ENCODE measurements around the gene AQP12B.

Gene AQP12B

GRCh38 chr2:240721596-240722180 is 39.0 kb upstream of the AQP12B start:
- H3K27ac ChIP-seq: no peak overlapping the region
- TF ChIP-seq ZFX (IDR thresholded peaks at IDR 0.05; ENCODE audit: borderline replicate concordance) (no peak), CTCF (IDR thresholded peaks at IDR 0.05) (no peak)

DNA sequence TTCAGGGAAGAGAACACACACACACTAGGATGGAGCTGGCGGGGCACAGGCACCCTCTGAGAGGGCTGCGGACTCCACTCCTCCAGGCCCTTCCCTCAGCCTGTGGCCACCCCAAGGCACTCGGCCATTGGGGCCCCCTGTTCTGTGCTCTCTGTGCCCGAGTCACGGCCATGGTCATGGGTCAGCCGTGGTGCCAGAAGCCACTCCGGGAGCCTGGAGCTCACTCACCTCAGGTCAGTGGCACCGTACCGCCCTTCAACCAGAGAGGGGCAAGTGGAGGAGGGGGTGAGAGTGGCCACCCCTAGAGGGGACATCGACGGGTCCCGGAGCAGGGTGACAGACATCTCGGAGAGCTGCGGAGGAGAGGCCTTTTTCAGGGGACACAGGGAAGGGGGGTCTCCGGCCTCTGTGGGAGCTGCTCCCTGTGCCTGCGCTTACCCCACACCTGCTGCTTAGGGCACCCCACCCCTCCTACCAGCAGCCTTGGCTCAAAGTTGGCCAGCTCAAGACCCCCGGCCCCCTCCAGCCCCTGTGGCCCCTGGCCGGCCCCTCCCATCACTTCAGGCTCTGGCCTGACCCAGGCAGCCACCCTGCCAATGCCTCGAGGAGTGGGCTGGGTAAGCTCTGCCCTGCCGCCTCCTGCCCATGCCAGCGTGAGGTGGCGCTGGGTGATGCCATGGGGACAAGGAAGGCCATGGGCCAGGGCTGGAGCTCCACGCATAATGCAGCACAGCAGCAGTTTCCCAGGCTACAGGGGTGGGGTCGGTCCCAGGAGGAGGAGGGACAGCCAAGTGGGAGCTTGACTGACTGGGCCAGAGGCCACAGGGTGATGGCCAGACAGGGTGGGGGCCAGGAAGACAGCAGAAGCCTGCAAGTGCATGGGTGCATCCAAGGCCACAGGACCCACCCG is 38.3 kb upstream of the AQP12B start:
- no peak for TF ChIP-seq CTCF (IDR thresholded peaks at IDR 0.05)
- no peak for TF ChIP-seq ZFX (IDR thresholded peaks at IDR 0.05; ENCODE audit: borderline replicate concordance)
- H3K27ac ChIP-seq: no peak overlapping the region

DNA sequence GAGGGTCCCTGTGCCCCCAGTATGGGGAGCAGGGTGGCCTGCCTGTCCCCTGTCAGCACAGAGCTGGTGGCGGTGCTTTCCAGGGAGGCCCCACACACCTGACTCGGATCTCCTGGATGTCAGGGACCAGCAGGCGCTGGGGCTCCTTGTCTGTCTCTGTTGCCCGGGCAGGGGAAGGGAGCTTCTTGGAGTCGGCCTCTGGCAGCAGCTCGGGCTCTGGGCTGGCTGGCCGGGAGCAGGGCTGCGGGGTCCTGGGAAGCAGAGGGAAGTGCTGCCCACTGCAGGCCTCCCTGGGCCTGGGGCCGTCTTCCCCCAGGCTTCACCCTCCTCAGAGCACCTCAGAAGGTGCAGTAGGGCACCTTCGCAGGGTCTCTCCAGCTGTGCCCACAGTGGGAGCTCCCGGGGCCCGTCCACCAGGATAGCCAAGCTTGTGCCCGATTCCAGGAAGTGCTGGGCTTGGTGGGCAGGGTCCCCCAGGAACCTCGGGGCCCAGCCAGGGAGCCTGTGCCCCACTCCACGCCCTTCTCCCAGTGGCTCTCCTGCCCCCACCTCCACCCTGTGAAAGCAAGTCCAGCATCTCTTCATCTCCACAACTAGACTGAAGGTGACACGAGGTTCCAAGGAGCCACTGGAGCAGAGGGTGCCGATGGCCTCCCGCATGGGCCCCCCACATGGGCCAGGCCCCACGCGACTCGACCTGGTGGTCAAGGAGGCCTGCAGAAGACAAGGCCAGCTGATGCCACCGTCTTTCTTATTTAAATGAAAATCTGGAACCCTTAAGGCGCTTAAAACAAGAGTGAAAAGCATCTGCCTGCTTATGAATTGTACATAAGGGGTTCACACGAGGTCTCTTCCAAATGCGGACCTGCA is 37.2 kb upstream of the AQP12B start:
- no peak for TF ChIP-seq ZFX (IDR thresholded peaks at IDR 0.05; ENCODE audit: borderline replicate concordance)
- TF ChIP-seq CTCF (IDR thresholded peaks at IDR 0.05): no peak

DNA sequence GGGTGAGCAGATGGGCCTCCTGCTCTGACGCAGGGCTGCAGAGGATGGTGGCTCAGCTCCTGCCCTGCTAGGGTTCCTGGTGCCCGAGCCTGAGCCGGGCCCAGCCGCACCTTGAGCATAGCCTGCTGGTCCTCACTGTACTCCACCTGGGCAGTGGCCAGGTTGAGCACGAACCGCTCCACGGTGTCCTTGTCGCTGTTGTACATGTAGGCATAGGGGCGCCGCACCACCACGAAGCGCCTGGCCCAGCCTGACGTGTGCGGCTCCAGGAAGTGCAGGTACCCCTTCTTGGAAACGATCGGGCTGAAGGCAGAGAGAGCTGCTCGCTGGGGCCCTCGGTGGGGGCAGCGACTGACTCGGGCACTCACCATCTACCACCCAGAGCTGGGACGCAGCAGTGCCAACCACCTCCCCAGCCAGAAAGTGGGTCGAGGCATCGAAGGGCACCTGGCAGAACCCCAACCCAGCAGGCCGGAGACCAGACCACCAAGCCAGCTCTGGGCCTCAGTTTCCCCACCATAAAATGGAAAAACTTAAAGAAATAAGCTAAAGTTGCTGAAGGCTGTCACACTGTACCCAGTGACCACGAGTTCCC is 36.3 kb upstream of the AQP12B start:
- H3K27ac ChIP-seq: no peak overlapping the region
- TF ChIP-seq CTCF (IDR thresholded peaks at IDR 0.05): no peak

More for the DNA sequence above, 37.2 kb upstream of the AQP12B start:
- no peak overlapping the region for H3K27ac ChIP-seq

GRCh38 chr2:240717681-240718581 is 35.2 kb upstream of the AQP12B start:
- TF ChIP-seq CTCF (IDR thresholded peaks at IDR 0.05): no peak
- no peak for TF ChIP-seq ZFX (IDR thresholded peaks at IDR 0.05; ENCODE audit: borderline replicate concordance)
- H3K27ac ChIP-seq: no peak overlapping the region

- no peak for TF ChIP-seq CTCF (IDR thresholded peaks at IDR 0.05)
- TF ChIP-seq ZFX (IDR thresholded peaks at IDR 0.05; ENCODE audit: borderline replicate concordance): no peak
- no peak overlapping the region for H3K27ac ChIP-seq
These were observed 34.5 kb upstream of the AQP12B start for GRCh38 chr2:240717181-240717641.
